GM19043 (cell line): Measurements from ENCODE around the gene PATJ.

Experiments used
- ATAC-seq: cut with Tn5 transposase; IDR thresholded peaks from one replicate; pipeline ENCODE4 v1.9.1; 2021; ENCODE audit warnings: low read depth; ENCODE audit not compliant: unreplicated experiment

PATJ gene

DNA sequence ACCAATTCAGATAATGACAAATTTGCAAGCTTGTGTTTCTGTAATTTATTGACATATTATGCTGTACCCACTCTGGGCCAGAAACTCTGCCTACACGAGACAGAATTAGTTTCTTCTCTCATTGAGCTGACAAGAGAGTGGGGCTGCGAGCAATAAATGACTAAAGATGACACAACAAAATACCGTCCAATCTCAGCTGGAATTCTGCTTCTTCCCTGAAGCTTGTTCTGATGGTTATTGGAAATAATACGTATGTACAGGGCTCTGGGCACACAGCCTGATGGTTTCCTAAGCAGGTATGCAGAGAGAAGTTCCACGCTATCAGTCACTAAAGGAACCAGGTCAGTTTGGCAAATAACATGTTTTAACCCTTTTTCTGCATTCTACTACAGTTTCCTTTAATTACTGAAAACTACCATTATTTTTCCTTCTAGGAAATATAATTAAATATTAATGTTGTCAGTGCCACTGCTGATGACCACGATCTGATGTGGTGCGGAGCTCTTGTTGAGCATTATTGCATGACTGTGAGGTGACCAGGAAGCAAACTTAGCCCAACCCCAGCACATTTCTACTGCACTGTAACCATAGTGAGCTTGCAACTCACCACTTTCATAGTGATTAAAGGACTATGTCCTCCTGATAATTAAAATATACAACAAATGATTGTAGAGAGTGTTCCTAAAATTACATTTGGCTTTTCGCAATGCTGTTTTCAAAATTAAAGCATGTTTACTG lies 231.0 kb downstream of the PATJ start:
- ATAC-seq: no peak

DNA sequence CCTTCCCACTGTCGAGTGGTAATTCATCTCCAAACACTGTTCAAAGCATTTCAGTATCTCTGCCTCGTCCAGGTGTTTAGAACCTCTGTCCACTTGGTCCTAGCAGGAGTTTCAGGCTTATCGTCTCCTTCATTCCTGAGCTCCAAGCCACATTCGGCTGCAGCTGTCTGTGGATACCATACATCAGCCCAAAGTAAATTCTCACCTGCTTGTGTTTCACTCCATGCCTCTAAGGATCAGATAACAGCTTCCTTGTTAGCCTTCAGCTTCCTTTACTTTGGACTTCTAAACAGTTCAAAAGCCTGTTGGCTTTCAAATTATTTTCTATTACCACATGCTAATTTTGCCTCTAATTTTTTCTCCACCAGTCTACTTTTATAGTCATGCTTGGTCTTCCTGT lies 233.4 kb downstream of the PATJ start:
- ATAC-seq: no peak

DNA sequence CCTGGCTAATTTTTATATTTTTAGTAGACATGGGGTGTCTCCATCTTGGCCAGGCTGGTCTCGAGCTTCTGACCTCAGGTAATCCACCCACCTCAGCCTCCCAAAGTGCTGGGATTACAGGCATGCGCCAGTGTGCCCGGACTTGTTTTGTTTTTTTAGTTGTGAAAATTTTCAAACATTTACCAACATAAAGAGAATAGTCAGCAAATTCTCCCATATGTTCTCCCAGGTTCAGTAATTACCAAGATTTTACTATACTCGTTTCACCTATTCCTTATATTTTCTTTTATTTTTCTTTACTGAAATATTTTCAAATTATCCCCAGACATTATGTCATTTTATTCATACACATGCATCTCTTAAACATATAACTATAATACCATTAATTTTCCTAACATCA lies 234.3 kb downstream of the PATJ start:
- no peak for ATAC-seq

DNA sequence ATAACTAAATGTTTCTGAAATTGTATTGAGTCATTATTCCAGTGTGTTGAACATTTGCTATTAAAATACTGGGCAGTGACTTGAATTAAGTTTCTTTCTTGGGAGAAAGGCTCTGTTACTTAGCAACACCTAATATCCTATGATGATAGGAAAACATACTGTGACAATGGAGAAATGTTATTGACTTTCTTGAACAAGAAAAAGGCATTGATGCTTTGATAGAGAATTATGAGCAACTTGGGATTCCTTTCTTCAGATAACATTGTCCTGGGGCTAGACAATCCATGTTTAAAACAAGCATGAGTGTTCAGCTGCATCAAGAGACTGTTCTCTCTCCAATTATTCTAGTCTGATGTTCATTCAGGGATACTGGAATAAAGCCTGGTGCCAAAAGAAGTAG lies 236.5 kb downstream of the PATJ start:
- no peak for ATAC-seq

DNA sequence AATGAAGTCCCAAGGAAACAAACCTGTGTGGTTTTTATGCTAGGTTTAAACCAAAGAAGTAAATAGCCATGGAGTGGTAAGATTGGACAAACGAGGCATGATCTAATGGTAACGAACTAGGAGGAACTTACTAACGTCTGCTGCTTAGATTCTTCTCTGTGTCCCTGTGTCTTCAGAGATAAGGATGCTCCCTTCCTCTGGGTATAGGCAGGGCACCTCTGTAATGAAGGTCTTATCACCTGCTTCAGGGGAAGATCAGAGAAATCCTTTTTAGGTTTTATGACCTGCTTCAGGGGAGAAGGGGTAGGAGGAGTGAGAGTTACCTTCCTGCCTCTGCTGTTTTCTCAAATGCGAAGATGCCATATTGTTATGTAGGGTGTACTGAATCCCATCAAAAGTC lies 237.4 kb downstream of the PATJ start:
- no peak for ATAC-seq

DNA sequence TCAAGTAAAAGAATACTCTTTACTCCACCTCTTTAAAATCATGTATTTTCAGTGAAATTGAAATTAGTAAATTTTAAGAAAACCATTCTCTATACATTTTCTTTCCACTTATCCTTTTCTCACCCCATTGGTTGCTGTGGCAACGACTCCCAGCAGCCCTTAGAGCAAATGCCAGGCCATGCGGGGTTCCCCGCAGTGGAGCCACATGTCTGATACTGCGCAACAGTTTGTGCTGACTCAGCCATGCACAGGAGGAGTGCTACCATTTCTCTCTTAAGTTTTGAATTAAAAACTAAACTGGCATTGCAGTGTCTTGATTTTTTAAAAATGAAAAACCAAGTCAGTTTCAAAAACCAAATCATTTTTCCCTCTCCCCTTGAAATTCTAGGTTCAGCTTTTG lies 238.3 kb downstream of the PATJ start:
- no peak for ATAC-seq

DNA sequence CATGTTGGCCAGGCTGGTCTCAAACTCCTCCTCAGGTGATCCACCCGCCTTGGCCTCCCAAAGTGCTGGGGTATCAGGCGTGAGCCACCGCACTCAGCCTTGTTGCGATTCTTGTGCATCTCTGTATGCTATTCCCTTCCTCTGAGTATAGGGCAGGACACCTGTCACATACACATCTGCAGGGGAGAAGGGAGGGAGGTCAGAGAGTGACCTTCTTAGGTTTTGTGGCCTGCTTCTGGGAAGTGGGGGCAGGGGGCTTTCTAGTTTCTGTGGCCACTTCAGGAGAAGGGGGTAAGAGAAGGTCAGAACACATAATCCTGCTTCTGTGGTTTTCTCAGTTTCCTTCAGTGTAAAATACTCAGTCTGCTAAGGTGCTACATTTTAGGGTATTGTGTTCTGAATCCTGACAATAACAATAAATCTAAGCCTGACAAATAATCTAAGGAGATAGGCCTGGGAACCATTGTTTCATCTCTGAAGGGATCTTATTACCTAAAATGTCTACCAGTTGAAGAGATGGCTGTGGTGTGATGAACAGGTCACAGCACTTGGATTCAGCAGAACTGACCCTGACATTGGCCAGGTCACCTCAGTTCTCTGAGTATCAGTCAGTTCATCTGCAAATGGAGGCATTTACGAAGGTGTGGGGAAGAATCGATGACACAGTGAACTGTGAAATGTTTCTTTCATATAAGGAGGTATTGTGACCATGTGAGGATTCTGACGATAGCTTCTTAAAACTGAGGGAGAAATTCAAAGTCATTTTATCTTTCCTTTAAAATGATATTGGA lies 239.8 kb downstream of the PATJ start:
- ATAC-seq: no peak

DNA sequence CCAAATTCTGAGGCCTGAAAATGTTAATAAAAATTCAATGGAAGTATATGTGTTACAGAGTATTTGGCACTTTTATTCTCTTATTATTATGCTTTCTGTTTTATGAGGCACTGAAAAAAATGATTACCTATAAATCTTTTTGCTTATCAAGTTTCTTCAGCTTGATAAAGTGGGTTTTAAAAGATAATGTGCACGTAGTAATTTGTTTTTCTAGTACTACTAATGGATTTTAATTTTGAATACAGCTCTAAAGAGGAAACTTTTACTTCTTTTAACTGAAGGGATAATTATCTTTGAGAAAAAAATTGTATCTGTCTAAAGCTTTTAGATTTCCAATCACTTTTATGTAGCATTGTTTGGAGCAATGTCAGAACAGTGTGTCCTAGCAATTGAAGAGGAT lies 241.0 kb downstream of the PATJ start:
- ATAC-seq: no peak

DNA sequence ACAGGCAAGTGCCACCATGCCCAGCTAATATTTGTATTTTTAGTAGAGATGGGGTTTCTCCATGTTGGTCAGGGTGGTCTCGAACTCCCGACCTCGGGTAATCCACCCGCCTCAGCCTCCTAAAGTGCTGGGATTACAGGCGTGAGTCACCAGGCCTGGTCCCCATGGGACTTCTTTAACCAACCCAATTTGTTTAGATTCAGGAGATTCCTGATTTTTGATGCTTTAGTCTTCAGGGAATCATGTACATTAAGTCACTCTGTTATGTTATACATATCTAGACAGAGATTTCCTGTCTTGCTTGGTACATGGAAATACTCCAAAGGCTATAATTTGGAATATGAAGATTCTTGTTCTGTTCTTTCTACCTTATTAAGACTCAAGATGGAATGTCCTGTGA lies 250.0 kb downstream of the PATJ start:
- no peak for ATAC-seq

DNA sequence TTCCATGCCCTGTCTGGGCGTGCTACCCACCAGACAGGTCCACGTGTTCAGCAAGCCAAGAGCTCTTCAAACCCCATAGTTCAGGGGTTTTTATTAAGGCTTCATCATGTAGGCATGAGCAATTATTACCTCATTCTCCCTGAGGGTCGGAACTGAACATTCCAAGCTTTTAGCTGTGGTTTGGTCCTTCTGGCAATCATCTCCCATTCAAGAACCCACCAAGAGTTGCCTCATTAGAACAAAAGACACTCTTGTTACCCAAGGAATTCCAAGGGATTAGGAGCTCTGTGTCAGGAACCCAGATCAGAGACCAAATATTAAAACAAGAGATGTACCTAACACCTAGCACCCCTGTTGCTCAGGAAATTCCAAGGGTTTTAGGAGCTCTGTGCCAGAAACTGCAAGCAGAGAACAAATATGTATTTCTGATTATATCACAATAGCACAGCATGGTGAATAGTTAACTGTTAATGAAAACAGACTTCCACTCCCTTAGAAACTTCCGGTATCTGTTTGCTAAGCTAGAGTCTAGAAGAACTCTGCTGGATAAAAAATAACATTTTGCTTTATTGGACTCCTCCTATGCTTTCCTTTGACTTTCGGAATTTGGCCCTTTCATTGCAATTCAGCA lies 251.2 kb downstream of the PATJ start:
- ATAC-seq: no peak

DNA sequence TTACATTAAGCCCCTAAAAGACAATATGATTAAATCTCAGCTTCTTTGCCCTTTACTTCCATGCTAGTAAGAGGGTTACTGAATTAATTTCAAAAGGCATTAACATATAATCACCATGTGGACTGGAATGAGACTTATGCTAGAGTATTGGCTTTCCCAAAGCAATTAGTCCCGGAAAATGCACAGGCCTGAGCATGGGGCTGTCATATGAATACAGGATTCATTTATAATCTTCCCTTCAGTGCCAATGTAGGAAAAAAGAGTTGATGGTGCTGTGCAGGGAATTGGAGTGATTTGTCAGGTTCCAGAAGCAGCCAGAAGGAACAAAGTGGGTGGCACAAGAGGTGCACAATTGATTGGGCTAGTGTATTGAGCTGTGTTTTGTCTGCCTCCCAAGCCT lies 253.4 kb downstream of the PATJ start:
- ATAC-seq: no peak

DNA sequence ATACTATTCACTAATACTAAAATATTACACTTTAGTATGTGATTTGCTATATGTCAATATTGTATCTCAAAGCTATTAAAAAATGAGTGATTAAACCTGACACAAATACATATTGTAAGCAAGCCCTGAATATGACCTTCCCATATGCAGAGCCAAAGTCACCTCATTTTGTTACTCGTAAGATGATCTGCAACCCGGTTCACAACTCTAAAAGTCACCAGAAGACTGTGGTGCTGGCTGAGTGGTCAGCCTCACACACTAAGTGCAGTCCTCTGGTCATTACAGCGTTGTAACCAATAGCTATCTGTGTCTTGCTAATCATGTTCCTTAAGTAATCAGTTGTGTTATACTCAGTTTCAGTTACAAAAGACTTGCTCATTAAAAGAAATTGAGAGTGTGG lies 254.8 kb downstream of the PATJ start:
- no peak for ATAC-seq

DNA sequence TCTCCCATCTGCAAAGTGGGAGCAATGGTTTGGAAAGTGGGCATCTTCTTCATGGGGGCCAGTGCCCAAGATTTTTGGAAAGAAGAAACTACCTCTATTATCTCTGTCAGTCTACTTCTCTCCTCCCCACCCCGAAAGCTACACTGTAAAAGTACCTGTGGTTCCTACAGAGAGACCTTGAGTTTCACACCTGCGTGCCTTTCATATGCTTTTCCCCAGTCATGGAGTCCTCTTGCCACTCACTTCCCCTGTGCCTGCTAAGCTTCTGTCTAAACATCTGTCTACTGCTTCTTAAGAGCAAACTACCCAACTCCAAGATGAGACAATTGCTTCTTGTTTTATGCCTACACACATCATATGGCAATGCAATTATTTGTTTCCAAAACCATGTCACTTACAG lies 261.5 kb downstream of the PATJ start:
- no peak for ATAC-seq

DNA sequence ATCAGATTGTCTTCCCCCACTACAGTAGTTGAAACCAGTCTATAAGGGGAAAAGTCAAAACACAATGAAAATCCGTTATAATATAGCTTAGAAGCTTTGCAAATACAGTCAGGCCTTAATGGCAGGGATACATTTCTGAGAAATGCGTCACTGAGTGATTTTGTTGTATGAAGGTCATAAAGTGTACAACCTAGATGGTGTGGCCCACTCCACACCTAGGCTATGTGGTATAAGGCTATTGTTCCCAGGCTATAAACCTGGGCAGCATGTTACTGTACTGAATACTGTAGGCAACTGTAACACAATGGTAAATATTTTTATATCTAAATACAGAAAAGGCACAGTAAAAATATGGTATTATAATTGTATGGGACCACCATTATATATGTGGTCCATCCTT lies 264.4 kb downstream of the PATJ start:
- ATAC-seq: no peak

DNA sequence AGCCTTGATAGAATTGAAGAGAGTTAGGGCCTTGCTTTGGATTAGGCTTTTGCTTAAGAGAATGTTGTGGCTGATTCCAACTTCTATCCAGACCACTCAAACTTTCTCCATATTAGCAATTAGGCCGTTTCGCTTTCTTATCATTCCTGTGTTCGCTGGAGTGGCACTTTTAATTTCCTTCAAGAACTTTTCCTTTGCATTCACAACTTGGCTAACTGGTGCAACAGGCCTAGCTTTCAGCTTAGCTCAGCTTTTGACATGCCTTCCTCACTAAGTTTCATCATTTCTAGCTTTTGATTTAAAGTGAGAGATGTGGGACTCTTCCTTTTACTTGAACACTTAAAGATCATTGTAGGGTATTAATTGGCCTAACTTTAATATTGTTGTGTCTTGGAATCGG lies 268.7 kb downstream of the PATJ start:
- no peak for ATAC-seq

DNA sequence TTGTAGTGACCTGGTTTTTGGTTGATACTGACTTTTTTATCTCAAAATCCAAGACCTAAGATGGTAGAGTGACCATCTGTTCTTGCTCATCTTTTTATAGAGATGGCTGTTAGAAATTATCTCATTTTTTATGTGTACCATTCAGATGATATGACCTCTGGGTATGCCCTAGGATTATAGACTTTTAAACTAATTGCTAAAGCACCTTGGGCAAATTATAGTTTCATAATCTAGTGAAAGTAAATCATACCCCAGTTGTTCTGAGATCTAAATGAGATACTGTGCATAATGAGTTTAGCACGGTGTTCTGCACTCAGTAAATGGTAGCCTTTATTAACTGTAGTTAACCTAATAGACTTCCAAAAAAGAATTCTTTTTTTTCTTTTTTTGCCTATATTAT lies 269.8 kb downstream of the PATJ start:
- ATAC-seq: no peak

DNA sequence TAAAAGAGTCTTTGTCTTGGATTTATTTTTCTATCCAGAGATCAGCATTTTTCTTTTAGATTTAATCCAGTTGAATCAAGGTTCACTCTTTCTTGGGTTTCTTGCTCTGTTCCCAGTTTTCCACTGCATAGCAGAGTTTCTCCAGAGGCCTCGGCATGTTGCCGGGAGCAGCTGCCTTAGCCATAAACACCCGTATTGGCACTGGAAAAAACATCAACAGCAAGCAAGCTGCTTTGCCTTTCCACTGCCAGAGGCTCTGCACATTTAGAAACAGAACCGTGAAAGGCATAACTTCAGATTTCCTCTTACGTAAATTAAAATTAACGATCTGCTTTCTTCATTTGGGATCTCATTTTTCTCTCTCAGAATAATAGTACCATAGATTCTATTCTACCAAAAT lies 270.6 kb downstream of the PATJ start:
- no peak for ATAC-seq

DNA sequence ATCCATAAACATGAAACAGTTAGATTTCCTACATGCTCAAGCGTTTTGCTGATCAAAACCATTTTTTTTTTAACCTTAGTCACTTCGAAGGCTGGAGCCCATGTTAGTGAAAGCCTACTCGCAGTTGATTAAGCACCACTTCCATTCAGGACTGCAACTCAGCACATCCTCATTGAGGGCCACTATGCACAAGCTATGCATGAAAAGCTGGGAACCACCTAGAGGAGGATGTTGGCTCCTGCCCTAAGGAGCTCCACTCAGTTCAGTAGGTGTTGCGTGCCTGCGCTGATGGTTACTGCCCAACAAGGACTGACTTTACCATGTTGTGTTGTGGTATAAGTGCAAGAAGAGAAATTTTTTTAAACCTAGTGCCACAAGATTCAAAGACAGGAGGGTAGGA lies 271.0 kb downstream of the PATJ start:
- no peak for ATAC-seq

DNA sequence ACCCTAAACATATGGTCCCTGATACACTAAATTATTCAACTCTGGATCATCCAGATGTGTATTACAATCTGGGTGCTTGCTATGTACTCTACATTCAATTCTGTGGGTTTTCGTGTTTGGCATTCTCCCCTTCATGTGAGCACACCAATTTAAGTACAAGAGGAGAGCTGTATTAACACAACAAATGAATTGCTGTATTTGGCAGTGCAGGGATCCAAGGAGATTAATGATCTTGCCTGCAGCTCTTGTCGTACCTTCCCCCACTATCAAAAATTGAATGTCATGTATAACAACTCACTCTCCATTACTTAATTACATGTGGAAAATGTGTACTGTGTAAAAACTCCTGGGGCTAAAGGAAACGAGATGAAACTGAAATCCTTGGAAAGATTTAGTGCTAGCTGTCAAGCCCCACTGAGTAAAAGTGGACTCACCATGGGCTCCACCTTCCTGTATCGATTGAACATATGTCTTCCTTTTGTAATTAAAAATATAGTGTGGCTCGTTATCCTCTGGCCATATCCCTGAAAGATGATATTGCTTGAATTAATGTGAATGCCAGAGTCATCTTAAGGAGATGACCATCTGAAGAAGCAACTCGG lies 280.2 kb downstream of the PATJ start:
- no peak for ATAC-seq

DNA sequence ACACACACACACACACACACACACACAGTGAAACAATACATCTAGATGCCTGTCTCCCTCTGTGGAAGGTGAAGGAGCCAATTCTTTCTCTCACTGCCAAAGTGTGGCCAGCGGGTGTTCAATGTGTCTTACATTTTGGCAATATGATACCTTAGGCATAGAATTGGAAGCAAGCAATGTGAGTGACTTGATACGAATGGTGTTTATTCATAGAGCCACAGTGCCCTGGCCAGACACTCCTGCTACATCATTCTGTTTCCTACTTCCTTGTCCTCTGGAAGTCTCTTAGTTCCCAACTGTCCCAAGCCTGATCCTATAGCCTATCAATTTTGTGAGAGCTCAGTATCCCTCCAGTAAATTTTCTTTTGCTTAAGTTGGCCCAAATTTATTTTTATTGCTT lies 282.4 kb downstream of the PATJ start:
- no peak for ATAC-seq

DNA sequence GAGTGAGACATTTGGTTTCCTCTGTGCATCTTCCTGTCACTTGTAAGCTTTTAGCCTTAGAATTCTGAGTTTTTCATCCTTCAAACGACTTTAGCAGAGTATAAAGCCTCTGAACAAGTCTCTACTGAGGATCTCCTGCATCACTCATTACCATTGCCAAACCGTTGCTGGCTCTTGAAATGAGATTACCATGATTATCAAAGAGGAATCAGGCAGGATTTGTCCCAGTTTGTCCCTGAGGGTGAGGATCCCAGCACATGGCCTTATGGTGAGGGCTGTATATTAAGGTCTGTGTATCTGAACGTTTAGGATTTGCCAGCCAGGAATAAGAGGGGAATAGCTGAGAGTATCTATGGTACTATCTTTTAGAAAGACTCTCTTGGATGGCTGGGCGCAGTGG lies 282.9 kb downstream of the PATJ start:
- no peak for ATAC-seq
